Transverse colon (tissue), 4 donors: ENCODE data around the gene XPNPEP3. TPM values are rescaled to one million over a fixed set of nuclear protein-coding genes. Genes with fewer than 3 reads are reported as not detected.
A peak's percentile ranks its signal among the peaks of the same experiment; 100 is the strongest.

Experiments used
- DNase-seq: peaks from one replicate; pipeline ENCODE4 v3.0.0-alpha.2; 2019
- H3K27ac ChIP-seq, 4 donors: fragments of 200-600 bp; sonication (generic); 2 replicates each; pipeline ENCODE4 v1.5.1; 2016 to 2018; ENCODE audit warnings: inconsistent platforms in 4 of 4
- H3K27me3 ChIP-seq: fragments of 200-600 bp; sonication (generic); 2 replicates; pipeline ENCODE4 v1.5.1; 2017; ENCODE audit warnings: inconsistent platforms
- H3K36me3 ChIP-seq, 4 donors: fragments of 200-600 bp; sonication (generic); 2 replicates each; pipeline ENCODE4 v1.5.1; 2017 to 2019; ENCODE audit warnings: inconsistent platforms in 4 of 4
- H3K4me1 ChIP-seq, 4 donors: fragments of 200-600 bp; sonication (generic); 2 replicates each; pipeline ENCODE4 v1.5.1; 2017 to 2020; ENCODE audit warnings: inconsistent platforms in 4 of 4
- H3K4me3 ChIP-seq, 4 donors: fragments of 200-600 bp; sonication (generic); 1 replicate in 1 of 4; 2 replicates in 3 of 4; pipeline versions ENCODE4 v1.5.1 to v1.6.1; 2017 to 2019; ENCODE audit warnings: inconsistent platforms in 4 of 4
- H3K9me3 ChIP-seq, 2 donors: fragments of 200-600 bp; sonication (generic); 2 replicates each; pipeline ENCODE4 v1.5.1; 2017 to 2019; ENCODE audit warnings: inconsistent platforms in 2 of 2
- EP300 ChIP-seq: sonication (generic); formaldehyde crosslinking; IDR thresholded peaks from one replicate; pipeline ENCODE4 v1.6.1; 2017; ENCODE audit warnings: antibody characterized with exemption, low read depth
- POLR2A ChIP-seq: fragments of 450-650 bp; IDR thresholded peaks from one replicate; pipeline ENCODE4 v1.6.1; 2016; ENCODE audit warnings: antibody characterized with exemption, mild to moderate bottlenecking, moderate library complexity
- POLR2AphosphoS5 ChIP-seq, 3 donors: sonication (generic); formaldehyde crosslinking; IDR thresholded peaks; one replicate each; pipeline ENCODE4 v1.6.1; 2016; ENCODE audit warnings: antibody characterized with exemption in 3 of 3
- WGBS, 2 donors: methylation state at CpG; one replicate each; pipeline ENCODE4 v1.1.5; 2018; ENCODE audit warnings: low coverage in 1 of 2; 5-methylcytosine and 5-hydroxymethylcytosine counted together
- in situ Hi-C, 4 donors: fragments of 200-750 bp; cut with MboI; loops; one replicate each; pipeline versions ENCODE4 v1.15.0 to v1.15.1; 2017; ENCODE audit warnings: low sequenced_read_pairs in 3 of 4, low pct_ligation_motif_present in 1 of 4, low pct_unique_long_range_greater_than_20kb in 1 of 4
- intact Hi-C: fragments of 100-400 bp; cut with DNase I; formaldehyde crosslinking; loops from one replicate; pipeline ENCODE4 v1.15.1; 2023; ENCODE audit warnings: low total_unique reads
- total RNA-seq, 4 donors: library from RNA; depleted of rRNA; stranded (reverse); fragments of >200 nt; gene quantifications; one replicate each; pipeline ENCODE4 v1.1.0, GENCODE V29; 2016
- TF ChIP-seq, protein P1 (sequence below), 5 experiments: fragments of 200-600 bp in 3 of 5; fragments of 450-650 bp in 2 of 5; sonication (generic) in 3 of 5; IDR thresholded peaks; 1 replicate in 2 of 5; 2 replicates in 3 of 5; pipeline ENCODE4 v1.5.1; 2016 to 2017; ENCODE audit warnings: antibody characterized with exemption in 5 of 5, inconsistent platforms in 3 of 5, mild to moderate bottlenecking in 2 of 5, moderate library complexity in 1 of 5

The XPNPEP3 gene
- total RNA-seq, 4 donors from 2014 or later: 5.8 to 14.1 (median 7.8) TPM

DNA sequence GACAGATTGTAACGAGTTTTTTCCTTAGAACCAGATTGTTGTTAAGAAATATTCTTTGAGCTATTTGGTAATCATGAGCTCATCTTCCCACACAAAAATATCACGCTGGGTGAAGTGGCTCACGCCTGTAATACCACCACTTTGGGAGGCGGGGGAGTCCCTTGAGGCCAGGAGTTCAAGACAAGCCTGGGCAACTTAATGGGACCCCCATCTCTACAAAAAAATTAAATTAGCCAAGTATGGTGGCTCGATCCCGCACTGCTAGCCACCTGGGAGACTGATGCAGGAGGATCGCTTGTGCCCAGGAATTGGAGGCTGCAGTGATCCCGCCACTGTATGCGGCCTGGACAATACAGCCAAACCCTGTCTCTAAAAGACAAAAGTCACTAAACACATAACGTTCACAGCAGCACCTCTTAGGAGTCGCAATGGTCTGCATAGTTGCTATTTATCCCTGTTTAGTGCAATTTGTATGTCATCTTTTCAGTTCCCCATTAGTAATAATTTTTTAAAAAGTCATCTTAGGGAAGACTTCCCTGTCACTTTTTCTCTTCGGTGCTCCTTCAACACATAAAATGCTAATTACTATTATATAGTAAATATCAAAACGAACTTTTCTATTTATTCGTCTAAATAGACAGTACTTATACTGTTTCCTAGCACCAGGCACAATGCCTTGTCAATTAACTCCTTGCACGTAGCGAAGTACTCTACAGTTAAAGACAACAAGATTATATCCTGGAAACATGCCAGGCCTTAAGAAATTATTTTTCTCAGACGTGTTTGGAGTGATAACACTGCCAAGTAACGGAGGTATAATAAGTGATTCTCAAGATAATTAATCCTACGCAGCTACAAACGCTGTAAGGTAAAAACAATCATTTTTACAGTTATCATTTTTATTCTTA, 1.6 kb upstream of the XPNPEP3 start:
- no peaks in the 10 kb centered on the region for H3K27me3 ChIP-seq
- peak overlapping the region; percentile 96 to 99 (median 98) for H3K27ac ChIP-seq
- TF ChIP-seq POLR2AphosphoS5 (IDR thresholded peaks at IDR 0.05) (no peak), POLR2A (no peak), EP300 (no peak)
- TF ChIP-seq, protein P1, sequence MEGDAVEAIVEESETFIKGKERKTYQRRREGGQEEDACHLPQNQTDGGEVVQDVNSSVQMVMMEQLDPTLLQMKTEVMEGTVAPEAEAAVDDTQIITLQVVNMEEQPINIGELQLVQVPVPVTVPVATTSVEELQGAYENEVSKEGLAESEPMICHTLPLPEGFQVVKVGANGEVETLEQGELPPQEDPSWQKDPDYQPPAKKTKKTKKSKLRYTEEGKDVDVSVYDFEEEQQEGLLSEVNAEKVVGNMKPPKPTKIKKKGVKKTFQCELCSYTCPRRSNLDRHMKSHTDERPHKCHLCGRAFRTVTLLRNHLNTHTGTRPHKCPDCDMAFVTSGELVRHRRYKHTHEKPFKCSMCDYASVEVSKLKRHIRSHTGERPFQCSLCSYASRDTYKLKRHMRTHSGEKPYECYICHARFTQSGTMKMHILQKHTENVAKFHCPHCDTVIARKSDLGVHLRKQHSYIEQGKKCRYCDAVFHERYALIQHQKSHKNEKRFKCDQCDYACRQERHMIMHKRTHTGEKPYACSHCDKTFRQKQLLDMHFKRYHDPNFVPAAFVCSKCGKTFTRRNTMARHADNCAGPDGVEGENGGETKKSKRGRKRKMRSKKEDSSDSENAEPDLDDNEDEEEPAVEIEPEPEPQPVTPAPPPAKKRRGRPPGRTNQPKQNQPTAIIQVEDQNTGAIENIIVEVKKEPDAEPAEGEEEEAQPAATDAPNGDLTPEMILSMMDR (IDR thresholded peaks at IDR 0.05): no peak
- in situ Hi-C loops (no loop called here), intact Hi-C loops (no loop called here)
- no peak for DNase-seq
- H3K4me1 ChIP-seq: peaks cover 36 to 70% (median 40%) of the 10 kb centered on the region in 4 donors
- peak overlapping the region; percentile 71 to 100 (median 87) for H3K4me3 ChIP-seq
- 5 to 28% methylated on average over 13 to 20 of the region's 20 CpGs for WGBS, 2 donors
- H3K36me3 ChIP-seq: no peaks in the 10 kb centered on the region
- no peaks in the 10 kb centered on the region for H3K9me3 ChIP-seq

DNA sequence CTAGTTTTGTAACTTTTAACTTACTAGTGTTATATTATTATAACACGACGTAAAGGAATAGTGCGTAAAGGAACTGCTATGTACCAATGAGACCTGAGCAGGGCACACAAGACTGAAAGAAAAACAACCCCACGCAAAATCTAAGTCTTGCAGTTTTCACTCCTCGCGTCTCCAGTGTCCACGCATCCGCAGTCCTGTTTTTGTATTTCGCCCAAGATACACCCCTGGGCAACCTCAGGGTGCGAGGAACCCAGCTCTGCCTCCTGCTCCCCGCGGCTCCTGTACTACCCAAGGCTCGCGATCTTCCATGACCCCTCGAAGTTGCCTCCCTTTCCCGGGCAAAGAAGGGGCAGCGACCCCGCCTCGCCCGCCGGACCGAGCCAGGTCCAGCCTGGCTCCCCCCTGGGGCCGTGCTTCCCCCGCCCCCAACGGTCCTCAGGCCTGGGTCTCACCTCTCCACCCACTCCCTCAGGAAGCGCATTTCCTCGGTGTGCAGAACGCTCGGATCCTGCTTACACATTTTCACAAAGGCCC, 902 bp upstream of the XPNPEP3 start:
- Histone ChIP-seq H3K36me3 (no peaks in the 10 kb centered on the region), H3K27ac (peak overlapping the region; percentile 96 to 99 (median 98)), H3K4me3 (peak overlapping the region; percentile 71 to 100 (median 87)), H3K9me3 (no peaks in the 10 kb centered on the region), H3K4me1 (peaks cover 36 to 63% (median 40%) of the 10 kb centered on the region in 4 donors), H3K27me3 (no peaks in the 10 kb centered on the region)
- in situ Hi-C loops (no loop called here), intact Hi-C loops (no loop called here)
- WGBS, 2 donors: 0% methylated on average over 3 to 22 of the region's 29 CpGs
- TF ChIP-seq, protein P1 (IDR thresholded peaks at IDR 0.05): no peak
- TF ChIP-seq EP300 (no peak), POLR2AphosphoS5 (IDR thresholded peaks at IDR 0.05) (no peak), POLR2A (no peak)
- no peak for DNase-seq

DNA sequence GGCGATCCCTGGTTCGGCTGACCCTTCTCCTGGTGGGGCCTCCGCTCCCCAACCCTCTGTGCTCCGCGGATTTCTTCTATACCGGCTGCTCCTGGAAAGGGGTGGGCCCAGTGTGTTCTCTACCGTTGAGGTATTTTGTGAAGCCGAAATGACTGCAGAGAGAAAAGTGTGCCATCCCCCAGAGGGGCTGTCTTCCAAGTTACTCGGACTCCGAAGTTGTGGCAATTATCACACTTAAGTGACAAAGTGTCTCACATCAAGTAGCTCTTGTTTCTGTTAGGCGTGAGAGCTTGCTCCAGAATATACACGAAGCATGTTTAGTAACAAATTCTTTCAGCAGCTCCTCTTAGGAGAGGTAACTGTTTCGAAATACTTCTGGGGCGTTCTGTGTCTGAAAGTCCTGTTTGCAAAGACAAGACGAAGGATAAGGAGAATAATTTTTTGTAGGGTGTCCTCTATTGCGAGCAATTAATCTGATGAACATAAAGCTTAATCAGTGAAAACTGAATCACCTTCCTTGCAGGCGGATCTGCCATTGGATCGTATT, 434 bp downstream of the XPNPEP3 start:
- WGBS, 2 donors: 3 to 14% methylated on average over 6 to 18 of the region's 18 CpGs
- H3K27ac ChIP-seq: peak overlapping the region; percentile 96 to 99 (median 98)
- DNase-seq: no peak
- in situ Hi-C loops (no loop called here), intact Hi-C loops (no loop called here)
- no peaks in the 10 kb centered on the region for H3K36me3 ChIP-seq
- TF ChIP-seq POLR2A (no peak), EP300 (no peak), POLR2AphosphoS5 (IDR thresholded peaks at IDR 0.05) (no peak)
- TF ChIP-seq, protein P1 (IDR thresholded peaks at IDR 0.05): no peak
- peak overlapping the region; percentile 71 to 100 (median 88) for H3K4me3 ChIP-seq
- no peaks in the 10 kb centered on the region for H3K27me3 ChIP-seq
- no peaks in the 10 kb centered on the region for H3K9me3 ChIP-seq
- peaks cover 36 to 53% (median 39%) of the 10 kb centered on the region in 4 donors for H3K4me1 ChIP-seq

DNA sequence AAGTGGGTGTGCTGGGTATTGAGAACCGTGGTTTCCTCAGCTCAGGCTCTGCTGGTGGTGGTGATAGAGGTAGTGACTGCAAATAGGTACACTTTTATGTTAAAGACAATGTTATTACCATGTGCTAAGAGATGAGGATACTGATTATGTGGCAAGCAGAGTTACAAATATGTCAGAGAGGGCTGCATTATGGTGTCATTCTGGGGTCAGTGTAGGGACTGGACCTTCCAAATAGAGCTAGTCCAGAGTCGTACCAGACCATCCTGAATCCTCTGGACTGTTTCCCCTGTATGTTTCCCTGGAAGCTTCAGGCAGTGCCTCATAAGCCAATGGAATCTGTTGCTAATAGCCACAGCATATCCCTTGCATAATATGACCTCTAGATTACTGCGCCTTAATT, 5.1 kb downstream of the XPNPEP3 start, which contains the start of gene DNAJB7:
TSS of gene DNAJB7 (minus strand) at position 101 of the 400 bp plus-strand sequence. CDS start 119 bp downstream, outside the sequence.
- DNase-seq: no peak
- Histone ChIP-seq H3K4me3 (no peak within 1 kb of the TSS), H3K4me1 (peaks cover 4 to 26% (median 9%) of the 10 kb centered on the region in 4 donors), H3K36me3 (no peaks in the 10 kb centered on the region), H3K27ac (no peak within 1 kb of the TSS), H3K9me3 (no peaks in the 10 kb centered on the region), H3K27me3 (no peaks in the 10 kb centered on the region)
- in situ Hi-C loops: no loop called here
- TF ChIP-seq POLR2AphosphoS5 (IDR thresholded peaks at IDR 0.05) (no peak), POLR2A (no peak), EP300 (no peak)
- TF ChIP-seq, protein P1 (IDR thresholded peaks at IDR 0.05): no peak
- WGBS, 2 donors: 85 to 100% methylated on average over 1 to 3 of the region's 3 CpGs
- intact Hi-C loops: no loop called here
